HG03558 (cell line): Measurements from ENCODE around the gene THBS4.
A peak's percentile ranks its signal among the peaks of the same experiment; 100 is the strongest.
"Not testable (repeated sequence)": the region's sequence is repeated elsewhere in the genome, so short reads cannot be mapped to it uniquely, and the experiment has no call there.

Source experiments
- ATAC-seq: cut with Tn5 transposase; IDR thresholded peaks from one replicate; pipeline ENCODE4 v1.9.1; 2021; ENCODE audit warnings: moderate number of reproducible peaks; ENCODE audit not compliant: unreplicated experiment; ENCODE audit errors: extremely low read depth

THBS4 gene

GRCh38 chr5:80111376-80111990 is 76.3 kb downstream of the THBS4 start:
- not testable (repeated sequence) for ATAC-seq

DNA sequence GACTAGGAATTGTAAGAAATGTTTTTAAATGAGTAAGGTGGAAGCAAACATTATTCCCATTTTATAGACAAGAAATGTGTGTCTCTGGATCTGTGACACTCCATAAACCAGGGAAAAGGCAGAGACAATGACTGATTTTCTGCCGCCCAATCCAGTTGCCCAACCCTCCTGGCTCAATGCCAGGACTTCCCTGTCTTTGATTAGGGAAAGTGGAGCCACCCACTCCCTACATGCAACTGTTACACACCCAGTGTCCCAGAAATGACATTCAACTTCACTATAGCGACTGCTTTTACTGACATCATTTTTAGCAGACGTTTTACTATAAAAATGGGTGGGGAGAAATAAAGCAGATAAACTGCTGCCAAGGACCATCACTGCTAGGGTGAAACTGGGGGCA is 79.7 kb downstream of the THBS4 start:
- no peak for ATAC-seq

- ATAC-seq = no peak
Observed at GRCh38 chr5:80116000-80116399, 80.9 kb downstream of the THBS4 start.

DNA sequence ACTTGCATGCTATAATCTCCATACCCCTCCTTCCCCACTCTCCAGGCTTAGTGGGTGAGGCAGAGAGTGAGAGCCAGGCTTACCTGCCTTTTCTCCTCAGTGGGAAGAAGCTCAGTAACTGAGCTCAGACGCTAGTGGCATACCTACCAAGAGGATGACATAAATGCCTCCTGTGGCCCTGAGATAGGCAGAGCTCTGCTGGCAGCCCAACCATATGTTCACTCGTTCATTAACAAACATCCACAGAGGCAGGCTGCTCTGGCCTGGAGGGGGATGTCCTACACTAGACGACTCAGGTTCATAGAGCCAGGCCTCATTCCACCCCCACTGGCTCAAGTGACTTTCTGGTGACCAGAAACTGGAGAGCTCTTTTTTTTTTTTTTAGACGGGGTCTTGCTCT is 81.3 kb downstream of the THBS4 start:
- ATAC-seq = no peak

GRCh38 chr5:80117446-80117845 is 82.3 kb downstream of the THBS4 start:
- ATAC-seq = no peak

- no peak for ATAC-seq
Observed at GRCh38 chr5:80119372-80119771, 84.2 kb downstream of the THBS4 start.

DNA sequence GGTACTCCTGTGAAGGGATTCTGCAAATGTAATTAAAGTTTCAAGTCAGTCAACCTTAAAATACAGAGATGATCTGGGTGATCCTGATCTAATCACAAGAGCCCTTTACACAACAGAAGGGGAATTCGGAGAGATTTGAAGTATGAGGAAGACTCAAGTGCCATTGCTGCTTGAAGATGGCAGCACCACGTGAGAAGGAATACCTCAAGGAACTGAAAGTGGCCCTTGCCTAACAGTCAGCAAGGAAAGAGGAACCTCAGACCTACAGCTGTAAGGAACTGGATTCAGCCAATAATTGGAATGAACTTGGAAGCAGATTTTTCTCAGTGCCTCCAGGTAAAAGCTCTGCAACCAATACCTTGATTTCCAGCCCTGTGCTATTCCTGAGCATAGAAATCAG is 87.4 kb downstream of the THBS4 start:
- ATAC-seq = no peak

- no peak for ATAC-seq
Observed at GRCh38 chr5:80124121-80124918, 89.2 kb downstream of the THBS4 start.

GRCh38 chr5:80125022-80125961 is 90.1 kb downstream of the THBS4 start:
- no peak for ATAC-seq

DNA sequence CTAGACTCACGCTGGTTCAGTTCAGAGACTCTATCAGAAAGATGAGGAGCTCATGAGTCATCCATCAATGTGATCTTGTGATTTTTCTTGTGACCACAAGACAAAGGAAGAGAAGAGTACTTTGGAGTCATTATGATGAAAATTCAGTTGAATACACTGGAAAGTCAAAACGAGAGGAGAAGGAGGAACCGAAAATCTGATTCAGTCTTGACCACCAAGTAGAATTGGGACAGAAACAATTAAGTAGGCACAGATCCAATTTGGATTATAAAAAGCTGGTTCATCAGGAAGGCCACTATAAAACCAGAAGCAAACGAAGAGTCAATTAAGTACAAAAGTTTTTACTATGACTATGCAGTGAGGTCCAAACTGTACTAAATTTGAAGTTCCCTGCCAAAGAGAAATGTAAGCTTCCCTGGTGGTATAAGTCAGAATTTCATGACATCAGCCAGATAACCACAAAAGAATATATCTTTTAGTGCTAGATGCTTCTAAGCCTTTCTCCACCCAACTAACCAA is 90.9 kb downstream of the THBS4 start:
- peak; percentile 49 for ATAC-seq

DNA sequence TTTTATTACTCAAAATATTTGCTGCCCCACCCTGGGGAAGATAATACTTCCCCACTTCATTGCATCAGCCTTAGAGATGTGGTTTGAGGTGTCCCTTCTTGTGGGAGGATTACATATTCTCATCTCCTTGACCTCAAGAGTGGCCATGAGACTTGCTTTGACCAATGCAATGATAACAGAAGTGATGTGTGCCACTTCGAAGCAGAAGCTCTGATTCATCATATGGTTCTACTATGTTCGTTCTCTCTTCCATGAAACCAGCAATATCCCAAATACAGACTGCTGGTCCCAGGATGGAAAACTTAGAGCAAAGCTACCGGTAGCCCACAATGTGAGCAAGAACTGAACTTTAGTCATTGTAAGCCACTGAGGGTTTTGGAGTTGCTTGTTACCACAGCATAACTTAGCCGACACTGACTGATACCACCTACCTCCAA is 92.0 kb downstream of the THBS4 start:
- ATAC-seq = no peak

GRCh38 chr5:80128141-80128540 is 93.0 kb downstream of the THBS4 start:
- ATAC-seq = no peak

DNA sequence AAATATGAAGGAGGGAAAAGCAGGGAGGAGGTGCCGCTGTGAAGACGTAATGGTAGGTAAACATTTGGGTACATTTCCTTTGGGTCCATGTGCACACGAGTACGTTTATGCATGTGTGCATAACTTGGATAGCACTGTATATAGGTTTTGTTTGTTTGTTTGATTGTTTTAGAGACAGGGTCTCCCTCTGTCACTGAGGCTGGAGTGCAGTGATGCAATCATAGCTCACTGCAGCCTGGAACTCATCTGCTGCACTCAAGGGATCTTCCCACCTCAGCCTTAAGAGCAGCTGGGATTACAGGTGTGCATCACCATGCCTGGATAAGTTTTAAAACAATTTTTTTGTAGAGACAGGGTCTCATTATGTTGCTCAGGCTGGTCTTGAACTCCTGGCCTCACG is 94.0 kb downstream of the THBS4 start:
- no peak for ATAC-seq
